Right forelimb (tissue), 1 donor: Measurements from ENCODE around the gene ZNF846.
"Not testable (repeated sequence)": the region's sequence is repeated elsewhere in the genome, so short reads cannot be mapped to it uniquely, and the experiment has no call there.

ENCODE experiments used
- DNase-seq: peaks from one replicate; pipeline ENCODE4 v3.0.0-alpha.2; 2018

The ZNF846 gene

GRCh38 chr19:9768175-9769112 is at the start of gene ZNF846:
Gene ZNF846 (minus strand): TSS chr19:9768738. CDS start chr19:9764950, 3,788 bp downstream.
- peak; percentile 96 for DNase-seq

GRCh38 chr19:9818175-9818733 is 49.7 kb upstream of the ZNF846 start:
- DNase-seq, result peak; percentile 53

GRCh38 chr19:9811139-9811538 is 42.6 kb upstream of the ZNF846 start:
- no peak for DNase-seq

DNA sequence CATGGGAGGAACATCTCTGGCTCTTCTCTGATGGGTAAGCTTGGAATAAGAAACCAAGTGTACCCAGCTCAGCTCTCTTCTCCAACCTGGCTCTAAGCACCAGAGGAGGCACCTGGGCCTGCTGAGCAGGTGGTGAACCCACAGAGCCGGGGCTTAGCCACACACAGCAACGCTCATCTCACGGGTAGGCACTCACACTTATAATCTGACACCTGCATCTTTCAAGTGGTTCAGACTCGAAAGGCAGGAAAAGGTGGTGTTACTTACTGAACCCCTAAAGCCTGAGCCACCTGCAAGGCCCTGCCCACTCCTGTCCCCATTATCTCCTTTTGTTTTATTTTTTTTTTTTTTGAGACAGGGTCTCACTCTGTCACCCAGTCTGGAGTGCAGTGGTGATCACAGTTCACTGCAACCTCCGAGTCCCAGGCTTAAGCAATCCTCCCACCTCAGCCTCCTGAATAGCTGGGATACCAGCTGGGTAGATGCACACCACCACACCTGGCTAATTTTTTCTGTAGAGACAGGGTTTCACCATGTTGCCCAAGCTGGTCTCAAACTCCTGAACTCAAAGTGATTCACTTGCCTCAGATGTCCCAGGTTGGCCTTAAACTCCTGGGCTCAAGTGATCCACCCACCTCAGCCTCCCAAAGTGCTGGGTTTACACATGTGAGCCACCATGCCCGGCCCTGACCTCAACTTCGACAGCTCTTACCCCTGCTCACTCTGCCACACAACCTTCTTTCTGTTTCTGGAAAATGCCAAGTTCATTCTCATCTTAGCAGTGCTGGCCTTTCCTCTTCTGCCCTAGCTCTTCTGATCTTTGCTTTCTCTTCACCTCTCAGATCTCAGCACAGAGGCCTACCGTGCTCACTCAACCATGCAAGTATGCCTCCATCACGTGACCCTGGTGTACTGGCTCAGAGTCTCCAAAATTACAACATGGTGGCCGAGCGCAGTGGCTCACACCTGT is 40.6 kb upstream of the ZNF846 start:
- no peak for DNase-seq

- DNase-seq, result no peak
Measured at GRCh38 chr19:9806803-9807202, 38.3 kb upstream of the ZNF846 start.

- no peak for DNase-seq
Measured at GRCh38 chr19:9801976-9802375, 33.4 kb upstream of the ZNF846 start.

- no peak for DNase-seq
Measured at GRCh38 chr19:9799162-9799561, 30.6 kb upstream of the ZNF846 start.

- DNase-seq, result no peak
Measured at GRCh38 chr19:9797871-9798270, 29.3 kb upstream of the ZNF846 start.

DNA sequence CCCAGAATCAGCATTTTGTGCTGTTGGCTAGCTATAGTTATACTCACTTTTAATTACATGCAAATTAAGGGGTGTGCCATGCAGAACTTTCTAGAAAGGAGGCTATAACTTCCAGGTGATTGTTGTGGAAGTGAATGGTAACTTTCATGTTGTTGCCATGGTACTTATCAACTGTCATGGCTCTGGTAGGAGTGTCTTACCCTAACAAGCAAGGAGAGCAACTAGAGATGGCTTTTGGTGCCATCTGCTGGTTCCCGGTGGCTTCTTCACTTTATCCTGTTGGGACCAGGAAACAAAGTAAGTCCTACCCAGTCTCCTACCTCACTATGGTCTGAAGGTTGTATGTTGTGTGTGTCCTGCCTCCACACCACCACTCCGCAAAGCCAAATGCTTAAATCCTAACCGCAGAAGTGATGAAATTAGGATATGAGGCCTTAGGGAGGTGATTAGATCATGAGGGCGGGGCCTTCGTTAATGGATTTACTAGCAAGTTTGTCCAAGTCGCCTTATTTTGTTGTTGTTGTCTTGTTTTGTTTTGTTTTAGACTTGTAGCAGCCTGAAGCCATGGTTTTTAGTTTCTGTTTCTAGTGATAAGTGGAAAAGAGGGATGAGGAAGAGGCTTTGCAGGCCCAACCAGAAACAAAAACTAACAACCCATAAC is 27.7 kb upstream of the ZNF846 start:
- peak; percentile 88 for DNase-seq

- no peak for DNase-seq
Measured at GRCh38 chr19:9793071-9793591, 24.6 kb upstream of the ZNF846 start.

DNA sequence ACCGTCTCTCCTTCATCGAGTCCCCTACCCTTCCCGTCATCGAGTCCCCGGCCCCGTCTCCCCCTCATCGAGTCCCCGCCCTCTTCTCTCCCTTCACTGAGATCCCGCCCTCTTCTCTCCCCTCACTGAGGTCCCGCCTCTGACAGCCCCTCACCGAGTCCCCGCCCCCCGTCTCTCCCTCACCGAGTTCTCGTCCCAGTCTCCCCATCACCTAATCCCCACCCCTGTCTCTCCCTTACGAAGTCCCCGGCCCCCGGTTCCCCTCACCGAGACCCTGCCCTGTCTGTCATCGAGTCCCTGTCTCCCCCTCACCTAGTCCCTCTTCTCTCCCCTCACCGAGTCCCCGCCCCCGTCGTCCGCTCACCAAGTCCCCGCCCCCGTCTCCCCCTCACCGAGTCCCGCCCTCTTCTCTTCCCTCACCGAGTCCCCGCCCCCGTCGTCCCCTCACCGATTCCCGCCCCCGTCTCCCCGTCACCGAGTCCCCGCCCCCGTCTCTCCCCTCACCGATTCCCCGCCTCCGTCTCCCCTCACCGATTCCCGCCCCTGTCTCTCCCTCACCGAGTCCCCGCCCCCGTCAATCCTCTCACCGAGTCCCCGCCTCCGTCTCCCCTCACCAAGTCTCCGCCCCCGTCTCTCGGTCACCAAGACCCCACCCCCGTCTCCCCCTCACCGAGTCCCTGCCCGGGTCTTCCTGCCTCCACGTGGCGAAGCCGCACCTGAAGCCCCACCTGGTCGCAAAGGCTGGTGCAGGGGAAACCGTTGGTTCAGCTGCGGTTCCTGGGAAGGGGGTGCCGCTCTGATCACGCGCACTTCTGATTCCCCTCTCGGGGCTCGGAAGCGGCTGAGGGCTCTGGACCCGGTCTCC is 23.9 kb upstream of the ZNF846 start:
- peak; percentile 98 for DNase-seq

DNA sequence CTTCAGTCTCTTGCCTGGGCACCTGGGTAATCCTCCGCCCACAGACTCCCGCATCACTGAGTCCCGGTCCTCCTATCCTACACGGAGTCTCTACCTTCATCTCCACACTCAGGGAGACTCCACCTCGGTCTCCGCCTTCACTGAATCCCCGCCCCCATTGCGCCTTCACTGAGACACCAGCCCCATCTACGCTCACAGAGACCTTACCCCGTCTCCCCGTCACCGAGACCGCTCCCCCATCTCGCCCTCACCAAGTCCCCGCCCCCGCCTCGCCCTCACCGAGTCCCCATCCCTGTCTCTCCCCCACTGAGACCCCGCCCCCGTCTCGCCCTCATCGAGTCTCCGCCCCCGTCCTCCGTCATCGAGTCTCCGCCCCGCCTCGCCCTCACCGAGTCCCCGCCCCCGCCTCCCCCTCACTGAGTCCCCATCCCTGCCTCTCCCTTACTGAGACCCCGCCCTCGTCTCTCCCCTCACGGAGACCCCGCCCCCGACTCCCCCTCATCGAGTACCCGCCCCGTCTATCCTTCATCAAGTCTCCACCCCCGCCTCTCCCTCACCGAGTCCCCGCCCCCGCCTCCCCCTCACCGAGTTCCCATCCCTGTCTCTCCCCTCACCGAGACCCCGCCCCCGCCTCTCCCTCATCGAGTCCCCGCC is 23.1 kb upstream of the ZNF846 start:
- DNase-seq, result peak; percentile 99

DNA sequence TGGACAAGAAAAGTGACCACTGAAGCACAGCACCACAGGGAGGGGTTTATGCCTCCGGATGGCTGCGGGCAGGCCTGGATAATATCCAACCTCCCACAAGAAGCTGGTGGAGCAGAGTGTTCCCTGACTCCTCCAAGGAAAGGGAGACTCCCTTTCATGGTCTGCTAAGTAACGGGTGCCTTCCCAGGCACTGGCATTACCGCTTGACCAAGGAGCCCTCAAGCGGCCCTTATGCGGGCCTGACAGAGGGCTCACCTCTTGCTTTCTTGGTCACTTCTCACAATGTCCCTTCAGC is 22.5 kb upstream of the ZNF846 start:
- not testable (repeated sequence) for DNase-seq

- DNase-seq, result not testable (repeated sequence)
Measured at GRCh38 chr19:9789579-9789978, 21.0 kb upstream of the ZNF846 start.

DNA sequence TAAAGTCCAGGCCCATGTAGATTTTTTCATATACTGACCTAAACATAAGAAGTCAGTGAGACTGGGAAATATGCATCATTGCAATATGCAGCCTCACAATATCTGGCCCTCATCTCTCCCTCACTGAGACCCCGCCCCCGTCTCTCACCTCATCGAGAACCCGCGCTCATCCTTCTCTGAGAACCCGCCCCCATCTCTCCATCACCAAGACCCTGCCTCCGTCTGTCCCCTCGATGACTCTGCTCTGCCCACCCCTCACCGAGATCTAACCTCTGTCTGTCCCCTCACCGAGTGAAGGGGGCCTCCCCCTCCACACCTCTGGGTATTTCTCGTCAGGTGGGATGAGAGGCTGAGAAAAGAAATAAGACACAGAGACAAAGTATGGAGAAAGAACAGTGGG is 20.5 kb upstream of the ZNF846 start:
- no peak for DNase-seq

- DNase-seq, result not testable (repeated sequence)
Measured at GRCh38 chr19:9788604-9789003, 20.1 kb upstream of the ZNF846 start.

GRCh38 chr19:9786819-9787218 is 18.3 kb upstream of the ZNF846 start:
- DNase-seq, result no peak

GRCh38 chr19:9786342-9786741 is 17.8 kb upstream of the ZNF846 start:
- DNase-seq, result no peak

DNA sequence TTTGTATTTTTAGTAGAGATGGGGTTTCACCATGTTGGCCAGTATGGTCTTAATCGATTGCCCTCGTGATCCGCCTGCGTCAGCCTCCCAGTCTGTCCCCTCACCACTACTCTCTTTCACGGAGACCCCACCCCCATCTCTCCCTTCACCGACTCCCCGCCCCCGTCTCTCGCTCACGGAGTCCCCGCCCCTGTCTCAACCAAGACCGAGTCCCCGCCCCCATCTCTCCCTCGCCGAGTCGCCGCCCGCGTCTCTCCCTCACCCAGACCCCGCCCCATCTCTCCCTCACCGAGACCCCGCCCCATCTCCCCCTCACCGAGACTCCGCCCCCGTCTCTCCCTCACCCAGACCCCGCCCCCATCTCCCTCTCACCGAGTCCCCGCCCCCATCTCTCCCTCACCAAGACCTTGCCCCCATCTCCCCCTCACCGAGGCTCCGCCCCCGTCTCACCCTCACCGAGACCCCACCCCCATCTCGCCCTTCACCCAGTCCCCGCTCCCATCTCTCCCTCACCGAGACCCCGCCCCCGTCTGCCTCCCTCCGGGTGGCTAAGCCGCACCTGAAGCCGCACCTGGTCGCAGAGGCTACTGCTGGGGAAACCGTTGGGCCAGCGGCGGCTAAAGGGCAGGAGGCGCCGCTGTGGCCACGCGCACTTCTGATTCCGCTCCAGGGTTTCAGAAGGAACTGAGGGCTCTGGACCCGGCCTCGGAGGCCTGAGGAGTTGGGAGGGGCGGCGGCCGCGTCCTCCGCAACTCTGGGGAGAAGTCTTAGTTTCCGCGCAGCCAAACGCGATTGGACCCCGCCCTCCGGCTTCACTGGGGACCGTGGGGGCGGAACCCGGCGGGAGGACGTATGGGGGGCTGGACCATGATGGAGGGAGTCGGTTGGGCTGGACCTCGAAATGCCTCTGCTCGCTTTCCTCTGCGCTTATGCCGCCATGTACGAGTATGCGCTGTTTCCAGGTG is 17.1 kb upstream of the ZNF846 start:
- DNase-seq, result peak; percentile 97

DNA sequence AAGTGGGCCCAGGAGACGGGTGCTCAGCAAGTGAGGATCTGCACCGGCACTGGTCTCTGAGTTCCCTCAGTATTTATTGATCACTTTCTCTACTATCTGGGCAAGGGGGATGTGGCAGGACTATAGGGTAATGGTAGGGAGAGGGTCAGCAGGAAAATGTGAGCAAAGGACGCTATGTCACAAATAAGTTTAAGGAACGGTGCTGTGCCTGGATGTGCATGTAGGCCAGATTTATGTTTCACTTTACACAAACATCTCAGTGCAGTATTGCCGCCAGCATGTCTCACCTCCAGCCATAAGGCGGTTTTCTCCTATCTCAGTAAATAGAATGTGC is 15.6 kb upstream of the ZNF846 start:
- not testable (repeated sequence) for DNase-seq
